ENCODE results near the gene SYNDIG1. TPM values are rescaled to one million over a fixed set of nuclear protein-coding genes. Genes with fewer than 3 reads are reported as not detected.

SYNDIG1 gene
- total RNA-seq, 1 donor from 2014 or later, result 5.7 TPM

DNA sequence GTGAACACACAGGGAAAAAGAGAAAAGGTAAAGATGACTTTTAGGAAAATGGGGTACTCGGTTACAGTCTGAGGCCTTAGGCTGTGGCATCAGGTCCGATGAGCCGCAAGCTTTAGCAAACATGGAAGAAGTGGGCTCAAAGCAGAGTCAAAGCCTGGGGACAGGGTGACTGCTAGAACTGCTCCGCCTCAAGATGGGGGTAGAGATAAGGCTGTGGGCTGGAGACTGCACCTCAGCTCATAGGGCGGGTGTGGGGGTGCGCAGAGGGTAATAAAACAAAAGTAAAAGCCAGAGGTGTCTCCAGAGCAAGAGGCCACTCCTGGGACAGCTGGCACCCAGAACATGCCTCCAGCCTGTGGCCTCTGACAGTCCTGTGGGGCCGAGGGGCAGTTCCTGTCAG, 21.3 kb upstream of the SYNDIG1 start:
- Histone ChIP-seq H3K9me3 (ENCODE audit: insufficient read depth, low read depth, low read length) (no peaks in the 10 kb centered on the region), H3K79me2 (ENCODE audit: insufficient read depth, low read length) (no peaks in the 10 kb centered on the region), H3K36me3 (ENCODE audit: insufficient read depth, low read length) (no peaks in the 10 kb centered on the region), H3K27me3 (ENCODE audit: insufficient read depth, low read length) (peaks cover 6% of the 10 kb centered on the region), H3K4me2 (ENCODE audit: low read length) (no peak overlapping the region), H4K20me1 (ENCODE audit: insufficient read depth, low read length) (no peaks in the 10 kb centered on the region), H3K4me3 (ENCODE audit: insufficient read depth, low read depth, low read length) (no peak overlapping the region), H2AFZ (ENCODE audit: low read depth, low read length) (no peak overlapping the region), H3K9ac (ENCODE audit: low read length) (no peak overlapping the region), H3K4me1 (ENCODE audit: insufficient read depth, low read length) (no peaks in the 10 kb centered on the region), H3K27ac (ENCODE audit: low read depth, low read length) (no peak overlapping the region)
- H3K27ac Mint-ChIP-seq (ENCODE audit: unreplicated experiment), result no peak overlapping the region
- no peaks in the 10 kb centered on the region for H3K36me3 Mint-ChIP-seq (ENCODE audit: low read depth, unreplicated experiment)
- TF ChIP-seq, protein P1, sequence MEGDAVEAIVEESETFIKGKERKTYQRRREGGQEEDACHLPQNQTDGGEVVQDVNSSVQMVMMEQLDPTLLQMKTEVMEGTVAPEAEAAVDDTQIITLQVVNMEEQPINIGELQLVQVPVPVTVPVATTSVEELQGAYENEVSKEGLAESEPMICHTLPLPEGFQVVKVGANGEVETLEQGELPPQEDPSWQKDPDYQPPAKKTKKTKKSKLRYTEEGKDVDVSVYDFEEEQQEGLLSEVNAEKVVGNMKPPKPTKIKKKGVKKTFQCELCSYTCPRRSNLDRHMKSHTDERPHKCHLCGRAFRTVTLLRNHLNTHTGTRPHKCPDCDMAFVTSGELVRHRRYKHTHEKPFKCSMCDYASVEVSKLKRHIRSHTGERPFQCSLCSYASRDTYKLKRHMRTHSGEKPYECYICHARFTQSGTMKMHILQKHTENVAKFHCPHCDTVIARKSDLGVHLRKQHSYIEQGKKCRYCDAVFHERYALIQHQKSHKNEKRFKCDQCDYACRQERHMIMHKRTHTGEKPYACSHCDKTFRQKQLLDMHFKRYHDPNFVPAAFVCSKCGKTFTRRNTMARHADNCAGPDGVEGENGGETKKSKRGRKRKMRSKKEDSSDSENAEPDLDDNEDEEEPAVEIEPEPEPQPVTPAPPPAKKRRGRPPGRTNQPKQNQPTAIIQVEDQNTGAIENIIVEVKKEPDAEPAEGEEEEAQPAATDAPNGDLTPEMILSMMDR (IDR thresholded peaks at IDR 0.05; ENCODE audit: insufficient read depth, low read depth, low read length), result no peak
- no peak for TF ChIP-seq EZH2 (IDR thresholded peaks at IDR 0.05; ENCODE audit: insufficient read depth, low read length)
- no peak overlapping the region for H3K4me3 Mint-ChIP-seq (ENCODE audit: unreplicated experiment)
- FAIRE-seq (no peak), DNase-seq (ENCODE audit: low read depth) (no peak)
- peaks cover 48% of the 10 kb centered on the region for H3K27me3 Mint-ChIP-seq (ENCODE audit: low read depth, unreplicated experiment)
- peaks cover 2% of the 10 kb centered on the region for H3K9me3 Mint-ChIP-seq (ENCODE audit: unreplicated experiment)
- H3K4me1 Mint-ChIP-seq (ENCODE audit: low read depth, unreplicated experiment), result peaks cover 2% of the 10 kb centered on the region

DNA sequence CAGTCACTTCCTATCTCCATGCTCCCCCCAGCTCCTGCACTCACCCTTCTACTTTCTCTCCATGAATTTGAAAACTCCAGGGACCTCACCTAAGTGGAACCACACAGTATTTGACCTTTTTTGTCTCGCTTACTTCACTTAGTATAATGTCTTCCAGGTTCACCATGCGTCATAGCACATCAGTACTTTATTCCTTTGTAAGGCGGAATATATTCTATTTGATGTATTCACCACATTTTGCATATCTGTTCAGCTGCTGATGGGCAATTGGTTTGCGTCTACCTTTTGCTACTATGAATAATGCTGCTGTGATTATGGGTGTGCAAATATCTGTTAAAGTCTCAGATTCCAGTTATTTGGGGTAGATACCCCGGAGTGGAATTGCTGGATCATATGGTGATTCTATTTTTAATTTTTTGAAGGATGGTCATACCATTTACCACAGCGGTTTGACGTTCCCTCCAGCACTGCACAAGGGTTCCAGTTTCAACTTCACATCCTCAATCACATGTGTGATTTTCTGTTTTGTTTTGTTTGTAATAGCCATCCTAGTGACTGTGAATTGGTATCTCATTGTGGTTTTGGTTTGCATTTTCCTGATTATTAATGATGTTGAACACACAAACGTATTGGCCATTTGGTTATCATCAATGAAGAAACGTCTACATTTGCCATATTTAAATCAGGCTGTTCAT, 20.3 kb upstream of the SYNDIG1 start:
- TF ChIP-seq, protein P1 (IDR thresholded peaks at IDR 0.05; ENCODE audit: insufficient read depth, low read depth, low read length), result no peak
- TF ChIP-seq EZH2 (IDR thresholded peaks at IDR 0.05; ENCODE audit: insufficient read depth, low read length), result no peak
- Histone ChIP-seq H3K36me3 (ENCODE audit: insufficient read depth, low read length) (no peaks in the 10 kb centered on the region), H4K20me1 (ENCODE audit: insufficient read depth, low read length) (no peaks in the 10 kb centered on the region), H3K4me1 (ENCODE audit: insufficient read depth, low read length) (no peaks in the 10 kb centered on the region), H3K27me3 (ENCODE audit: insufficient read depth, low read length) (peaks cover 4% of the 10 kb centered on the region), H3K9ac (ENCODE audit: low read length) (no peak overlapping the region), H3K27ac (ENCODE audit: low read depth, low read length) (no peak overlapping the region), H2AFZ (ENCODE audit: low read depth, low read length) (no peak overlapping the region), H3K4me2 (ENCODE audit: low read length) (no peak overlapping the region), H3K9me3 (ENCODE audit: insufficient read depth, low read depth, low read length) (no peaks in the 10 kb centered on the region), H3K4me3 (ENCODE audit: insufficient read depth, low read depth, low read length) (no peak overlapping the region), H3K79me2 (ENCODE audit: insufficient read depth, low read length) (no peaks in the 10 kb centered on the region)
- DNase-seq (ENCODE audit: low read depth) (no peak), FAIRE-seq (no peak)
- no peak overlapping the region for H3K27ac Mint-ChIP-seq (ENCODE audit: unreplicated experiment)
- H3K9me3 Mint-ChIP-seq (ENCODE audit: unreplicated experiment), result peaks cover 3% of the 10 kb centered on the region
- peaks cover 2% of the 10 kb centered on the region for H3K4me1 Mint-ChIP-seq (ENCODE audit: low read depth, unreplicated experiment)
- H3K27me3 Mint-ChIP-seq (ENCODE audit: low read depth, unreplicated experiment), result peaks cover 42% of the 10 kb centered on the region
- H3K4me3 Mint-ChIP-seq (ENCODE audit: unreplicated experiment), result no peak overlapping the region
- H3K36me3 Mint-ChIP-seq (ENCODE audit: low read depth, unreplicated experiment), result no peaks in the 10 kb centered on the region

GRCh38 chr20:24450177-24450576, 19.3 kb upstream of the SYNDIG1 start:
- H3K27ac Mint-ChIP-seq (ENCODE audit: unreplicated experiment), result no peak overlapping the region
- peaks cover 3% of the 10 kb centered on the region for H3K9me3 Mint-ChIP-seq (ENCODE audit: unreplicated experiment)
- Histone ChIP-seq H3K9ac (ENCODE audit: low read length) (no peak overlapping the region), H3K79me2 (ENCODE audit: insufficient read depth, low read length) (no peaks in the 10 kb centered on the region), H3K36me3 (ENCODE audit: insufficient read depth, low read length) (no peaks in the 10 kb centered on the region), H3K4me3 (ENCODE audit: insufficient read depth, low read depth, low read length) (no peak overlapping the region), H3K27ac (ENCODE audit: low read depth, low read length) (no peak overlapping the region), H3K4me1 (ENCODE audit: insufficient read depth, low read length) (no peaks in the 10 kb centered on the region), H4K20me1 (ENCODE audit: insufficient read depth, low read length) (no peaks in the 10 kb centered on the region), H2AFZ (ENCODE audit: low read depth, low read length) (no peak overlapping the region), H3K27me3 (ENCODE audit: insufficient read depth, low read length) (peaks cover 8% of the 10 kb centered on the region), H3K9me3 (ENCODE audit: insufficient read depth, low read depth, low read length) (no peaks in the 10 kb centered on the region), H3K4me2 (ENCODE audit: low read length) (no peak overlapping the region)
- H3K36me3 Mint-ChIP-seq (ENCODE audit: low read depth, unreplicated experiment), result no peaks in the 10 kb centered on the region
- TF ChIP-seq, protein P1 (IDR thresholded peaks at IDR 0.05; ENCODE audit: insufficient read depth, low read depth, low read length), result no peak
- TF ChIP-seq EZH2 (IDR thresholded peaks at IDR 0.05; ENCODE audit: insufficient read depth, low read length), result no peak
- H3K27me3 Mint-ChIP-seq (ENCODE audit: low read depth, unreplicated experiment), result peaks cover 39% of the 10 kb centered on the region
- FAIRE-seq (no peak), DNase-seq (ENCODE audit: low read depth) (no peak)
- no peak overlapping the region for H3K4me3 Mint-ChIP-seq (ENCODE audit: unreplicated experiment)
- H3K4me1 Mint-ChIP-seq (ENCODE audit: low read depth, unreplicated experiment), result peaks cover 2% of the 10 kb centered on the region

Data from astrocyte (in vitro differentiated cells and primary cell).